ENCODE data around the gene OR52A1. TPM values are rescaled to one million over a fixed set of nuclear protein-coding genes. Genes with fewer than 3 reads are reported as not detected.
"Not testable (repeated sequence)": the region's sequence is repeated elsewhere in the genome, so short reads cannot be mapped to it uniquely, and the experiment has no call there.

The OR52A1 gene
- total RNA-seq, 5 donors from 2014 or later (not counting 1 experiment from before 2014, with no cell fraction given), result not detected

DNA sequence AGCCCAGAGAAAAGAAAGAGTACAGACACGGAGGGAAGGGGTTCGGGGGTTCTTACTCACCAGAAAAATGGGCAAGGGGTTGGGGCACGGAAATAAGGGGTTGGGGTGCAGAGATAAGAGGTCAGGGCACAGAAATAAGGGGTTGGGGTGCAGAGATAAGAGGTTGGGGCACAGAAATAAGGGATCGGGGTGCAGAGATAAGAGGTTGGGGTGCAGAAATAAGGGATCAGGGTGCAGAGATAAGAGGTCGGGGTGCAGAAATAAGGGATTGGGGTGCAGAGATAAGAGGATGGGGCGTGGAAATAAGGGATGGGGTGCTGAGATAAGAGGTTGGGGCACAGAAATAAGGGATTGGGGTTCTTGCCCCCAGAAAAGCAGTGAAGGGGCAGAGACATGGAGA lies 10.2 kb upstream of the OR52A1 start:
- H3K9me3 ChIP-seq; H3K4me1 ChIP-seq (ENCODE audit: control insufficient read depth in 1 of 2, extremely low read depth in 1 of 2, insufficient read depth in 2 of 2, low read length in 2 of 2); H3K4me3 Mint-ChIP-seq; H3K27ac ChIP-seq (ENCODE audit: low read length); H3K36me3 ChIP-seq (ENCODE audit: control insufficient read depth in 2 of 2, extremely low read depth in 1 of 2, insufficient read depth in 1 of 2, low read length in 1 of 2); H3K27me3 ChIP-seq (replicated peaks in 1 of 2; ENCODE audit: control insufficient read depth in 2 of 2, extremely low read depth in 1 of 2, insufficient read depth in 2 of 2, low read length in 1 of 2); H3K27ac Mint-ChIP-seq; POLR2A ChIA-PET; H3K4me1 Mint-ChIP-seq; DNase-seq; ATAC-seq (replicated peaks in 1 of 4); CTCF ChIA-PET; H3K36me3 Mint-ChIP-seq; H3K4me3 ChIP-seq (ENCODE audit: control insufficient read depth in 1 of 2, extremely low read depth in 1 of 2, low read length in 1 of 2); H3K9me3 Mint-ChIP-seq: not testable (repeated sequence)
- WGBS (ENCODE audit: insufficient coverage), result 78% methylated on average over 6 of the region's 6 CpGs
- H3K27me3 Mint-ChIP-seq, result peaks cover 15 to 18% of the 10 kb centered on the region in 2 donors

- H3K4me3 Mint-ChIP-seq; DNase-seq; H3K4me1 ChIP-seq (ENCODE audit: control insufficient read depth in 1 of 2, extremely low read depth in 1 of 2, insufficient read depth in 2 of 2, low read length in 2 of 2); H3K4me3 ChIP-seq (ENCODE audit: control insufficient read depth in 1 of 2, extremely low read depth in 1 of 2, low read length in 1 of 2); H3K36me3 Mint-ChIP-seq; H3K9me3 ChIP-seq; H3K9me3 Mint-ChIP-seq; H3K4me1 Mint-ChIP-seq; H3K27me3 ChIP-seq (replicated peaks in 1 of 2; ENCODE audit: control insufficient read depth in 2 of 2, extremely low read depth in 1 of 2, insufficient read depth in 2 of 2, low read length in 1 of 2); CTCF ChIA-PET; POLR2A ChIA-PET; H3K27ac ChIP-seq (ENCODE audit: low read length); H3K36me3 ChIP-seq (ENCODE audit: control insufficient read depth in 2 of 2, extremely low read depth in 1 of 2, insufficient read depth in 1 of 2, low read length in 1 of 2); H3K27ac Mint-ChIP-seq; ATAC-seq (replicated peaks in 1 of 4): not testable (repeated sequence)
- peaks cover 15 to 18% of the 10 kb centered on the region in 2 donors for H3K27me3 Mint-ChIP-seq
- no CpG with 5 or more reads among the region's 1 CpG for WGBS (ENCODE audit: insufficient coverage)
These were observed 6.5 kb upstream of the OR52A1 start for GRCh38 chr11:5161045-5161444.

DNA sequence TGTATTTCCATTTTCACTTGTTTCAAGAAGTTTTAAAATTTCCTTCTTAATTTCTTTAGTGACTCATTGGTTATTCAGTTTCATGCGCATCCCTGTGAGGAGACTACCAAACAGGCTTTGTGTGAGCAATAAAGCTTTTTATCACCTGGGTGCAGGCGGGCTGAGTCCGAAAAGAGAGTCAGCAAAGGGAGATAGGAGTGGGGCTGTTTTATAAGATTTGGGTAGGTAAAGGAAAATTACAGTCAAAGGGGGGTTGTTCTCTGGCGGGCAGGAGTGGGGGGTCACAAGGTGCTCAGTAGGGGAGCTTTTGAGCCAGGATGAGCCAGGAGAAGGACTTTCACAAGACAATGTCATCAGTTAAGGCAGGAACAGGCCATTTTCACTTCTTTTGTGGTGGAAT lies 5.7 kb upstream of the OR52A1 start:
- ATAC-seq (replicated peaks in 1 of 4); H3K27ac ChIP-seq (ENCODE audit: low read length); DNase-seq; H3K9me3 ChIP-seq; H3K4me3 Mint-ChIP-seq; CTCF ChIA-PET; H3K9me3 Mint-ChIP-seq; H3K4me1 ChIP-seq (ENCODE audit: control insufficient read depth in 1 of 2, extremely low read depth in 1 of 2, insufficient read depth in 2 of 2, low read length in 2 of 2); H3K27me3 ChIP-seq (replicated peaks in 1 of 2; ENCODE audit: control insufficient read depth in 2 of 2, extremely low read depth in 1 of 2, insufficient read depth in 2 of 2, low read length in 1 of 2); H3K27ac Mint-ChIP-seq; H3K36me3 Mint-ChIP-seq; POLR2A ChIA-PET; H3K36me3 ChIP-seq (ENCODE audit: control insufficient read depth in 2 of 2, extremely low read depth in 1 of 2, insufficient read depth in 1 of 2, low read length in 1 of 2); H3K4me3 ChIP-seq (ENCODE audit: control insufficient read depth in 1 of 2, extremely low read depth in 1 of 2, low read length in 1 of 2); H3K4me1 Mint-ChIP-seq: not testable (repeated sequence)
- peaks cover 11 to 14% of the 10 kb centered on the region in 2 donors for H3K27me3 Mint-ChIP-seq
- 100% methylated on average over 1 of the region's 4 CpGs for WGBS (ENCODE audit: insufficient coverage)

DNA sequence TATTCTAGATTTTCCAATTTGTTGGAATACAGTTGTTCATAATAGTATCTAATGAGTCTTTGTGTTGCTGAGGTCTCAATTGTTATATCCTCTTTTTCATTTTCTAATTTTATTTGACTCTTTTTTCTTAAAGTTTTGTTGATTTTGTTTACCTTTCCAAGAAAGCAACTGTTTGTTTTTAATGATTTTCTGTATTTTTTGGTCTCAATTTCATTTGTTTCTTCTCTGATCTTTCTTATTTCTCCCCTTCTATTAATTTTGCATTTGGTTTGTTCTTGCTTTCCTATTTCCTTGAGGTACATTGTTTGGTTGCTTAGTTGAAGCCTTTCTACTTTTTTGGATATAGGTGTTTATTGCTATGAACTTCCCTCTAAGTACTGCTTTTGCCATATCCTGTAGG lies 5.2 kb upstream of the OR52A1 start:
- Mint-ChIP-seq H3K4me1 (no peaks in the 10 kb centered on the region), H3K4me3 (no peak overlapping the region), H3K27ac (no peak overlapping the region), H3K36me3 (no peaks in the 10 kb centered on the region), H3K9me3 (peaks cover 0 to 5% (median 0%) of the 10 kb centered on the region in 3 donors), H3K27me3 (peaks cover 10% of the 10 kb centered on the region in 2 donors)
- H3K36me3 ChIP-seq (ENCODE audit: control insufficient read depth in 2 of 2, extremely low read depth in 1 of 2, insufficient read depth in 1 of 2, low read length in 1 of 2), result no peaks in the 10 kb centered on the region
- CTCF ChIA-PET, result no interaction called here
- no peaks in the 10 kb centered on the region for H3K4me1 ChIP-seq (ENCODE audit: control insufficient read depth in 1 of 2, extremely low read depth in 1 of 2, insufficient read depth in 2 of 2, low read length in 2 of 2)
- no peaks in the 10 kb centered on the region for H3K27me3 ChIP-seq (replicated peaks in 1 of 2; ENCODE audit: control insufficient read depth in 2 of 2, extremely low read depth in 1 of 2, insufficient read depth in 2 of 2, low read length in 1 of 2)
- H3K9me3 ChIP-seq, result no peaks in the 10 kb centered on the region
- no peak for DNase-seq
- POLR2A ChIA-PET, result no interaction called here
- no peak overlapping the region for H3K4me3 ChIP-seq (ENCODE audit: control insufficient read depth in 1 of 2, extremely low read depth in 1 of 2, low read length in 1 of 2)
- ATAC-seq (replicated peaks in 1 of 4), result no peak
- no peak overlapping the region for H3K27ac ChIP-seq (ENCODE audit: low read length)

DNA sequence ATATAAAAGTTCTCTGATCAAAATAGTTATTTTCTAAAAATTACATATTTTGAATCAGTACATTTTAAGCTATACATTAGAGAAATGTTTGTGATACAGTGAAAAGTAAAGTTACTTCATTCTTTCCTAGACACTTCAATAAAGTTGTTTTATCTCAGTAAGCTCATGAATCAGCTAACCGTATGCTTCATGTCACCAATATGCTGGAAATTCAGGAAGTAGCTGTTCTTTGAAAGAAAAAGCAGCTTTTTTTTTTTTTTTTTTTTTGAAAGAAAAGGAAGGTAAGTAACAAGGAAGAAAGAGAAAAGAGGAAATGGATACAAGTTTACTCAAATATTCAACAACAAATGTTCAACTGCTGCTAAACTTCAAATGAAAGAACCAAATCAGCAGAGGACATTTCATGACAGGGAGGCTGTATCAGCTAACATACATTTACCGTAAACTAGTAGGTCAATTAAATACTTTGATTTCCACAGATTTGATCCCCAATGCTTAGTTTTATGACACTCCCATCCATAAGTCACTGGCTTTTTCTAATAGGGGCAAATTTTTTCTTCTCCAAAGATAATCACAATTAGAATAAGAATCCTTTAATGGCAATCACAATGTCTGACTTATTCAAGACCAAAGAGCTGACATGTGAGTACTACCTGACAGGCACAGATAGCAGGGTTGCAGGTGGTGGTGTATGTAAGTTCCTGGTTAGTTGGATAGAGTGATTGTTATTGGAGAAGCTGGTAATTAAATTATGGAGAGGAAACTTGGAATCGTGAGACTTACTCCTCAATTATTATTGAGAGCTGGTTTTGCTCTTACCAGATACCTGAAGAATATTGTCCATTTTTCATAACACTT lies 754 bp downstream of the OR52A1 start:
- Histone ChIP-seq H3K4me1 (ENCODE audit: control insufficient read depth in 1 of 2, extremely low read depth in 1 of 2, insufficient read depth in 2 of 2, low read length in 2 of 2) (no peaks in the 10 kb centered on the region), H3K27ac (ENCODE audit: low read length) (no peak overlapping the region), H3K27me3 (replicated peaks in 1 of 2; ENCODE audit: control insufficient read depth in 2 of 2, extremely low read depth in 1 of 2, insufficient read depth in 2 of 2, low read length in 1 of 2) (no peaks in the 10 kb centered on the region), H3K4me3 (ENCODE audit: control insufficient read depth in 1 of 2, extremely low read depth in 1 of 2, low read length in 1 of 2) (no peak overlapping the region), H3K9me3 (no peaks in the 10 kb centered on the region), H3K36me3 (ENCODE audit: control insufficient read depth in 2 of 2, extremely low read depth in 1 of 2, insufficient read depth in 1 of 2, low read length in 1 of 2) (no peaks in the 10 kb centered on the region)
- peaks cover 0 to 9% of the 10 kb centered on the region in 2 donors for H3K27me3 Mint-ChIP-seq
- H3K36me3 Mint-ChIP-seq, result no peaks in the 10 kb centered on the region
- ATAC-seq (replicated peaks in 1 of 4) (no peak), DNase-seq (no peak)
- no CpG with 5 or more reads among the region's 3 CpGs for WGBS (ENCODE audit: insufficient coverage)
- ChIA-PET POLR2A (interaction anchor here in 1 of 2 donors (0.6 kb wide), 1 partner anchor 1838 kb away, joined by 3 read pairs; no protein-coding TSS in a partner anchor), CTCF (interaction anchor here in 1 of 2 donors (0.6 kb wide), 1 partner anchor 466 kb away, joined by 4 read pairs; no protein-coding TSS in a partner anchor)
- H3K4me1 Mint-ChIP-seq, result no peaks in the 10 kb centered on the region
- H3K27ac Mint-ChIP-seq, result no peak overlapping the region
- H3K9me3 Mint-ChIP-seq, result no peaks in the 10 kb centered on the region
- H3K4me3 Mint-ChIP-seq, result no peak overlapping the region

DNA sequence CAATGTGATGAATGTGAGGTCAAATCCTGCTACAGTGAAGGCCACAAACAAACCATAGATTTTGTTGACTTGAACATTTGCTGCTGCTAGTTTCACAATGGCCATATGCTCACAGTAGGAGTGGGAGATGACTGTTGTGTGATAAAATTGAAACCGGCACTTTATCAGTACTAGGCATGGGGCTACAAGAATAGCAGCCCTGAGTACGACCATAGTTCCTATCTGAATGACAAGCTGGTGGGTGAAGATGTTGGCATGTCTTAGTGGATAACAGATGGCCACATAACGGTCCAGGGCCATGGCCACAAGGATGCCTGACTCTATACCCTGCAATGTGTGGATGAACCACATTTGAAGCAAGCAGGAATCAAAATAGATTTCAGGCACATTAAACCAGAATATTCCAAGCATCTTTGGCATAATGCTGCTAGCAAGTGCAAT lies 2.8 kb downstream of the OR52A1 start:
- no peaks in the 10 kb centered on the region for H3K36me3 Mint-ChIP-seq
- POLR2A ChIA-PET, result no interaction called here
- no peaks in the 10 kb centered on the region for H3K9me3 Mint-ChIP-seq
- H3K4me1 Mint-ChIP-seq, result no peaks in the 10 kb centered on the region
- Histone ChIP-seq H3K27ac (ENCODE audit: low read length) (no peak overlapping the region), H3K4me1 (ENCODE audit: control insufficient read depth in 1 of 2, extremely low read depth in 1 of 2, insufficient read depth in 2 of 2, low read length in 2 of 2) (no peaks in the 10 kb centered on the region), H3K36me3 (ENCODE audit: control insufficient read depth in 2 of 2, extremely low read depth in 1 of 2, insufficient read depth in 1 of 2, low read length in 1 of 2) (no peaks in the 10 kb centered on the region), H3K27me3 (replicated peaks in 1 of 2; ENCODE audit: control insufficient read depth in 2 of 2, extremely low read depth in 1 of 2, insufficient read depth in 2 of 2, low read length in 1 of 2) (no peaks in the 10 kb centered on the region), H3K4me3 (ENCODE audit: control insufficient read depth in 1 of 2, extremely low read depth in 1 of 2, low read length in 1 of 2) (no peak overlapping the region), H3K9me3 (no peaks in the 10 kb centered on the region)
- CTCF ChIA-PET, result no interaction called here
- H3K27me3 Mint-ChIP-seq, result peaks cover 0 to 9% of the 10 kb centered on the region in 2 donors
- no peak overlapping the region for H3K27ac Mint-ChIP-seq
- 51% methylated on average over 3 of the region's 3 CpGs for WGBS (ENCODE audit: insufficient coverage)
- ATAC-seq (replicated peaks in 1 of 4) (no peak), DNase-seq (no peak)
- H3K4me3 Mint-ChIP-seq, result no peak overlapping the region

All from T-cell (primary cell).